GM19351 (cell line): Measurements from ENCODE around the gene MRPL17.
"Not testable (repeated sequence)": the region's sequence is repeated elsewhere in the genome, so short reads cannot be mapped to it uniquely, and the experiment has no call there.

Source experiments
- ATAC-seq: cut with Tn5 transposase; IDR thresholded peaks from one replicate; pipeline ENCODE4 v1.9.1; 2021; ENCODE audit warnings: mild to moderate bottlenecking, moderate library complexity; ENCODE audit not compliant: unreplicated experiment

Gene MRPL17

DNA sequence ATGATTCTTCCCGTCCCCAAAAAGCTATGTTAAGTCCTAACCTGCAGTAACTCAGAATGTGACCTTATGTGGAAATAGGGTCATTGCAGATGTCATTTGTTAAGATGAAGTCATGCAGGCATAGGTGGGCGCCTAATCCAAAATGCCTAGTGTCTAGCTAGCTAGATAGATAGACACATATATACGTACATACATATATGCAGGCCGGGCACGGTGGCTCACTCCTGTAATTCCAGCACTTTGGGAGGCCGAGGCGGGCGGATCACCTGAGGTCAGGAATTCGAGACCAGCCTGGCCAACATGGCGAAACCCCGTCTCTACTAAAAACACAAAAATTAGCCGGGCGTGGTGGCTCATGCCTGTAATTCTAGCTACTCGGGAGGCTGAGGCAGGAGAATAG lies 928 bp upstream of the MRPL17 start:
- ATAC-seq: not testable (repeated sequence)

DNA sequence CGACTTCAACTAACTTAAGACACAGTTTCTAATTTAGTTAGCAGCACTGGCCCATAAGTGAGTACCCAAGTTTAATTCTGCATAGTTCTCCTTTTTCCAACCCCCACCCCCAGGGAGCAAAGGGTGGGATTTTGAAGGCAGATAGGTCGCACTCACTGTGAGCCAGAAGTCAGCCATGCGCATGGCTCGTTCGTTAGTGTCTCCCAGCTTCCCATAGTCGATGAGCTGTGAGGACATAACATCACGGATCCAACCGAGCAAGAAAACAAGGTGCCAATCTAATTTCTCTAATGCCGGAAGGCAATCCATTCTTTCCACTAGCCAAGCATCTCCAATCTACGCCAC lies 577 bp downstream of the MRPL17 start:
- ATAC-seq: peak; percentile 3

DNA sequence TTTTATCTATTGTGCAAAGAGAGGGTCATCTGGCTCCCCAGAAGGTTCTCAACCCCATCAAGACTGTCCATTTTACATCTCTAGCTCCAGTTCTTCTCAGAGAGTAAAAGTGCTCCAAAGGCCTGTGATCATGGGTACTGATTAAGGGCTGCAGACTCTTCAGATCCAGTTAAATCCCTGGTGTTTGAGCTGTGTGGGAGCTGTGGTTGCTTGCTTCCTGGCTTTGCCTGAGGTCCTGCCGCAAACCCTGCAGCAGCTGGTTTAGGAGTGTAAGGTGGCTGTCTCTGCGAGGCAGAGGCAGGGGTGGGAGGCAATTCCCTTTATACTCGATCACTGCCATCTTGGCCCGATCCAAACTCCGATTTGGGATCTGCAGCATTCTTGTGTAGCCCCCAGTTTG lies 1.2 kb downstream of the MRPL17 start:
- ATAC-seq: no peak

DNA sequence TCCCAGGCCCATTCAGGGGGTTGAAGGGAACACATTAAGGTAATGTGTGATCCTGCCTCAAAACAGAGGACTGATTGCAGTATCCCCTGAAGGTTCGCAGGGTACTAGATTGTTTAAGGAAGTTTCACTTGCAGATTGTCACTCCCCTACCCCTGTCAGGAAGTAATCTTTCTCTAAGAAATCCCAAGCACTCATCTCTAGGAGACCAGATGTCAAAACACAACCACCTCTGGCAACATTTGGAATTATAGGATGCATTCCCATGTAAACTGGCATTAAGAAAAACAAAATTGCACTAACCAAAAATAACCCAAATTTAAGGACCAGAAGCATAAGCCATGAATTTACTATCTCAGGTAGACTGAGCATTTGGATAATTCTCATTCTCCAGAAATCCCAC lies 1.6 kb downstream of the MRPL17 start:
- ATAC-seq: no peak

DNA sequence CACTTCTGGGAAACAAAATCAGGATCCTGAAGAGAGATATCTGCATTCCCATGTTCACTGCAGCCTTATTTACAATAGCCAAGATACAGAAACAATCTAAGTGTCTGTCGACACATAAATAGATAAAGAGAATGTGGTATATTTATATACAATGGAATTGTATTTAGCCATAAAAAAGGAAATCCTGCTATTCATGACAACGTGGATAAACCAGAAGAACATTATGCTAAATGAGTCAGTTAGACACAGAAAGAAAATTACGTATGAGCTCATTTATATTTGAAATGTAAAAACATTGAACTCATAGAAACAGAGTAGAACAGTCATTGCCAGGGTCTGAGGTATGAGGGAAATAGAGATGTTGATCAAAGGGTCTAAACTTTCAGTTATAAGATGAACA lies 6.1 kb downstream of the MRPL17 start:
- ATAC-seq: no peak

DNA sequence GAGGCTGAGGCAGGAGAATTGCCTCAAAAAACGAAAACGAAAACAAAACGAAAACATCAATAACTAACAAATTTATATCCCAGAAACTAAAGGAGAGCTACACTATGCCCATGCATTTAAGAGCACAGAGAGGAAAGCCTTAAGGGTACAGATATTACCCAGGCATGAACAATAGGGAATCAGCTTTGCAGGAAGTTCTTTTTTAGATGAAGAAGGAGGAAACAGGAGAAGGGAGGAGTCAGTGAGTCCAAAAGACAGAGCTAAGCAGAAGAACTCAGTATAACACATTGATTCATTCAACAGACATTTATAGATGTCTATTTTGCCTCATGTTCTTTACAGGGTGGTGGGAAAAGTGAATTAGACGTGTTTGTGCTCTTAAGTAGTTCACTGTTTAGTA lies 8.3 kb downstream of the MRPL17 start:
- no peak for ATAC-seq

DNA sequence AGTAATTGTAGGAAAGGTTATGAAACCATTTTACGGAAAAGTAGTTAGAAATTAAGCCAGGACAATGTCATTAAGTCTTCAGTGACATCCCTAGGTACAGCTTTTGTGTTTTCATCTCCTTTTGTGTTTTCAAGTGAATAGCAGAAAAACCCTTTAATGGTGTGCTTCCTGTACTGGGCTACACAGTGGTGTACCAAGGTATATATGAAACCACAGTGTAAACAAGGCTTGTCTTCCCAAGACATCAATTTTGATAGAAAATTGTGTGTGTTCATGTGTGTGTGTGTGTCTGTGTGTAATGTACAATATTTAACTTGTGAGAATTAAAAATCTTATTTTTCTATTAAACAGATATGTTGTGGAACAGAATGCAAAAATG lies 8.9 kb downstream of the MRPL17 start:
- ATAC-seq: no peak

DNA sequence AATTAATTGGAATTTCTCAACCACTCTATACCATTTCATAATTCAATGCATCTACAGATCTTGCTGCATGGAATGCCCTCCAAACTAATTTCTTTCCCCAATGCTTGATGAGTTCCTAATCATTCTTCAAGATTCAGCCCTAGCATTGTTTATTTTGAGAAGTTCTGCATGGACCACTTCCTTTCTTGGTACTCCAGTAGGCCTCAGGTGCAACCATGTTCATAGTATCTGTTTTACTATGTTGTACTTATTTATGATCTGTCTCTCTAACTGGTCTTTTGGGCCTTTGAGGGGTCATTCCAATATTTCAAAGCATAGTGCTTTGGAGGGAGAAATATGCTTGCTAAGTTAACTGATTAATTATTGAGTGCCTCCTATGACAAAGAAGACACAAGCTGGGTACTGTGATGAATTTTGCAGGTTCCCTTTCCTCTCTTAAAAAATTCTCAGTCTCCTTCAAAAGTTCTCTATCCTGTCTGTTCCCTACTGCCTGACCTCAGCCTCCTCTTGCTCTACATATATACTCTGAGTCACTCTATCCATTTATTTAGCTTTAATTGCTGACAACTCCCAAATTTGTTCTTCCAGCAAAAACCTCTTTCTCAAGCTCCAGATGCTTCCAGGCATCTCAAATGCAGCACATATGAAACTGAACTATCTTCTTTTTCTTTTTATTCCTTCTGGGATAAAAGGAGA lies 9.5 kb downstream of the MRPL17 start:
- no peak for ATAC-seq

DNA sequence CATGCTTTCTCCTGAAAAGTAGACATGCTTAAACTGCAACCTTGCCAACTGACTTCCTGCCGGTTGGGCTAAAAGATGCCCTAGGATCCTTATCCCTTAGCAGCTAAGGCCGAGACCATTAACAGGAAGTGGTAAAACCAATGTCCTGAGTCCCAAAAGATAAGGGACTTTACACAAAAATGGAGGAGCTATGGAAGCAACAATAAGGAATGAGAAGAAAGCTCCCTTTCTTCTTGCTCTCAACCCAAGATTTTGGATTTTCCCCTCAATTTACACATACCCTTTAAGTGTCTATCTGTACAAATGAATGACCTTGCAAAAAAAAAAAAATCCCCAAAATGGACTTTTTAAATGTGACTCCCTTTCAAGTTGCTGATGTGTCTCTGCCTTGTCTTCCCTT lies 11.1 kb downstream of the MRPL17 start:
- no peak for ATAC-seq

DNA sequence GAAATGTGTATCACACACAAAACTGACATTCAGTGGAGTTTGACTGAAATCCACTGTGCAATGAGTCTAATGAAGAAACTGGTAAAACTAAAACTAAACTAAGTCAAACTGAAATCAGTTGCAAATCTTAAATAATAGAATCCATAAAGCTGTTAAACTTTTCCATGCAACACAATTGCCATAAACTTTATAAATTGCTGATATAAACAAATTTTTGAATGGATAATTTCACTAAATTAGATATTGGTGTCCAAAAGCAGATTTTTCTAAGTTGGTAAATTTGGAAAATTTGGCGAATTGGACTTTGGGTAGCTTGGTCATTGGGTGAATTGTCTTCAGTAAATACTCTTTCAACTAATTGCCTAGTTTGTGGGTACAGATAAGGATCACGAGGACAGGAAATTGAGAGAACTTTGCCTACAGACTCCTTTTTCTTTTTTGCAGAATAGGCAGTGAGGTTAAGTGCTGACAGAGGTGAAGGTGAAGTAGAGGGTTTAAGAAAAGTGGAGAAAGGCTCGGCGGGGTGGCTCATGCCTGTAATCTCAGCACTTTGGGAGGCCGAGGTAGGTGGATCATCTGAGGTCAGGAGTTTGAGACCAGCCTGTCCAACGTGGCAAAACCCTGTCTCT lies 12.8 kb downstream of the MRPL17 start:
- ATAC-seq: no peak

DNA sequence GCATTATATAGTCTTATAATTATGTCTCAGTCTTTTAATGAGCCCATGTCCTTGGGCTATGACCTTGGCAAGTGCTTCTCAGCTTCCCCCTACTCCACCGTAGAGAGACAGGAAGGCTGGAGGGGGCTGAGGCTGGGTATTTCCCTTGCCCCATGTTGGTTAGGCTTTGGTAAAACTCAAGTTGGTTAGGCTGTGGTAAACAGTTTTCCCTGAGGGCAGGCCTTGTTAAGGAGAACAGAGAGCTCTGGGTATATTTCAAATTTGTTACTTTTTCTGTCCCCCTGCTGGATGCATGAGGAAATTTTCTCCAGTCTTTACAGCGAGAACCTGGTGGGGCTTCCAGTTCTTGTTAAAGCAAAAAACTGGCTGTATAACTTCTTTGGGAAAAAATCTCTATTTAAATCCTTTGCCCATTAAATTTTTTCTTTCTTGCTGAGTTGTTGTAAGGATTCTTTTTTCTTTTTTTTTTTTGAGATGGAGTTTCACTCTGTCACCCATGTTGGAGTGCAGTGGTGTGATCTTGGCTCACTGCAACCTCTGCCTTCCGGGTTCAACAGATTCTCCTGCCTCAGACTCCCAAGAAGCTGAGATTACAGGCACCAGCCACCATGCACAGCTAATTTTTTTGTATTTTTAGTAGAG lies 15.3 kb downstream of the MRPL17 start:
- ATAC-seq: peak; percentile 80

DNA sequence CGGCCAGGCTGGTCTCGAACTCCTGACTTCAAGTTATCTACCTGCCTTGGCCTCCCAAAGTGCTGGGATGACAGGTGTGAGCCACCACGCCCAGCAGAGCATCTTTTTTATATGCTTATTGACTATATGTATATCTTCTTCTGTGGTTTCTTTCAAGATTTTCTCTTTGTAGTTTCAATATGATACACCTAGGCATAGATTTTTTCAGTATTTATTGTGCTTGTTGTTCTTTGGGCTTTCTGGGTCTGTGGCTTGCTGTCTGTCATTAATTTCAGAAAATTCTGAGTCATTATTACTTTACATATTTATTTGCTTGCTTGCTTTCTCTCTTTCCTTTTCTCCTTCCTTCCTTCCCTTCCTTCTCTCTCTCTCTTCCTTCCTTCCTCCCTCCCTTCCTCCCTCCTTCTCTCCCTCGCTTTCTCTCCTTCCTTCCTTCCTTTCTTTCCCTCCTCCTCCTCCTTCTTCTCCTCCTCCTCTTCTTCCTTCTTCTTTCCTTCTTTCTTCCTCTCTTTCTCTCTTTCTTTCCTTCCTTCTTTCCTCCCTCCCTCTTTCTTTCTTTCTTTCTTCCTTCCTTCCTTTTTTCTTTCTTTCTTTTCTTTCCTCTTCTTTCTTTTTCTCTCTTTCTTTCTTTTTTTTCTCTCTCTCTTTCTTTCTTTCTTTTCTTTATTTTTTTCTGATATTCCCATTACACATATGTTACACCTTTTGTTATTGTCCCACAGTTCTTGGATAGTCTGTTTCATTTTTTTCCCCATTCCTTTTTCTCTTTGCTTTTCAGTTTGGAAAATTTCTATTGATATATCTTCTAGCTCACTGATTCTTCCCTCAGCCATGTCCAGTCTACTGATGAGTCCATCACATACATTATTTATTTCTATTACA lies 16.6 kb downstream of the MRPL17 start:
- ATAC-seq: no peak

DNA sequence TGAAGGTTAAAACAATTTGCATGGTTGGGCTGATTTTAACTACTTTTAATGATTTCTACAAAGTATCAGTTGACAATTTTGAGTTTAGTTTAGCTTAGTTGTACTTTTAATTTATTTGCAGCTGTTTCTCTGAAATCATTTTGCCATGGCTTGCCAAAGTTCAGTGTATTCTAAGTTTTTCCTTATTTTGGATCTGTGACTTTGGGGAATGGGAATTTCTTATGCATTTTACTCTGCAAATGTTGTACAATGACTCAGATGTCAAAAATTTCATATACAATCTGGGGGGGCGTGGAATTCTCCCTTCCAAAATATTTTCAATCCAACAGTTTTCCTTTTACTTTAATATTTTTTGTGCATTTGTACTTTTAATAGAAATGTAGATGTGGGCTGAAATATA lies 18.6 kb downstream of the MRPL17 start:
- ATAC-seq: no peak

DNA sequence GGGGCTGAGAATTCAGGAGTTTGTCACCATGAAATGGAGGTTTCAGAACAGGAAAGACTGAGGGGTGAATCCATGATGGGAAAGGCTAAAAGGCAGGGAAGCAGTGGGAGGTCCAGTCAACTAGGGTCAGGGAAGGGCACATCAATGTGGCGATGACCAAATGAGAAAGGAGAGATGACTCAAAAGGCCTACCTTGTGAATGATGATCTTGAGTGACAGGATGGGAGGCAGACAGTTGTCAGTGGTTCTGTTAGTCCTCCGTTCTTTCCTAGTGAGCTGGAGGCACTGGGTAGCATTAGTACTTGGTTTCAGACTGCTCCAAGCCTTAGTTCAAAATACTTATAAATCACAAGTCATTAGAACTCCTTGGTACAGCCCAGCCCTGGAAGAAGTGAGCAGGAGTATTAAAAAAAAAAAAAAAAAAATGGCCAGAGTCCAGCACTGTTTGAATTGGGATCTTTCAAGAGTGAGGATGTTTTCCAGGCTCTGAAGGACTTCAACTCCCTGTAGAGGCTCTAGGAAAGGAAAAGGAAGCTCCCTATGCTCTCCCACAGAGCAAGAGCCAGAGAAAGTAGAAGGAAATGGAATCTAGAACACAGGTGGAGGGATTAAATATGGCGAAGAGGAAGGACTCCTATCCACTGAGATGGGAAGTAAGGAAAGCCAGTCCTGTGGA lies 19.2 kb downstream of the MRPL17 start:
- ATAC-seq: no peak

DNA sequence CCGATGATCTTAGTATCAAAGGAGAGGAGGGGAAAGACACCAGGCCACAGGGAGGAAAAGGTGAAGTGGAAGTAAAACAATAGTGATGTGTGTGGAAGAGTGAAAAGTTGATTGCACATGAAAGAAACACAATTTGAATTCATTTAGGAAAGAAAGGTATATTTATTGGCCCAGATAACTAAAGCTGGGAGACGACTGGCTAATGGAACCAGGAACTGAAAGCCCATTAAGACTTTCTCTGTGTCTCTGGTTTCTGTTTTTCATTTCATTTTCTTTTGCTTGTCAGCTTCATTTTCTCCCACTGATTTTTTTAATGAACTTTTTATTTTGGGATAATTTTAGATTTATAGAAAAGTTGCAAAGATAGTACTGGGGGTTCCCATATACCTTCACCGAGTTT lies 22.4 kb downstream of the MRPL17 start:
- ATAC-seq: no peak

DNA sequence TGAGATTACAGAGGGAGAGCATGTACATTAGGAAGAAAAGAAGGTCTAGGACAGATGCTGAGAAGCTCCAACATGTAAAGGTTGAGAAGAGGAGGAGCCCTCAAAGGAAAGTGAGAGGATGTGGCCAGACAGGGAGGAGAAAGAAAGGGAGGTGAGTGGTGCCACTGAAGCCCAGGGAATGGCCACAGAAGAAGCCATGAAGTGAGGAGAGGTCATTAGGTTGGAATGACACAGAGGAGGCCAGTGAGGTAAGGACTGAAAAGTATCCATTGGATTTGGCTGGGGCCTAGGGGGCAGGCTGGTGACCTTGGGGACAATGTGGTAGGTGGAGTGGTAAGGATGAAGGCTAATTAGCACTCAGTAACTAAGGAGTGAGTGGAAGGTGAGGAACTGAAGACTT lies 24.5 kb downstream of the MRPL17 start:
- ATAC-seq: no peak

DNA sequence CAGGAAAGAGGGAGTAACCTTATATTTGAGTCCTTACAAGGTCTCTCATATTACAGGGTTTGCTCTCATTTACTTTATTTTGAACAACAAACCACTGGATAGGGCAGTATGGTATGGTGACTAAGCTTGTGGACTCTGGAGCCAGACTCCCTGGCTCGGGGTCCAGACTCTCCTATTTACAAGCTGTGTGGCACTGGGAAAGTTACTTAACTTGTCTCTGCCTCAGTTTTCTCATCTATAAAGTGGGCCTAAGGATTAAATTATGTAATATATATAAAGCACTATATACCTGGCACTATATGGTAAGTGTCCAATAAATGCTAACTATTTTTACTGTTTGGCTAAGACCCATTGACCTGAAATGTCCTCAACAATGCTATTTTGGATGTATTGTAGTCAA lies 25.8 kb downstream of the MRPL17 start:
- no peak for ATAC-seq

DNA sequence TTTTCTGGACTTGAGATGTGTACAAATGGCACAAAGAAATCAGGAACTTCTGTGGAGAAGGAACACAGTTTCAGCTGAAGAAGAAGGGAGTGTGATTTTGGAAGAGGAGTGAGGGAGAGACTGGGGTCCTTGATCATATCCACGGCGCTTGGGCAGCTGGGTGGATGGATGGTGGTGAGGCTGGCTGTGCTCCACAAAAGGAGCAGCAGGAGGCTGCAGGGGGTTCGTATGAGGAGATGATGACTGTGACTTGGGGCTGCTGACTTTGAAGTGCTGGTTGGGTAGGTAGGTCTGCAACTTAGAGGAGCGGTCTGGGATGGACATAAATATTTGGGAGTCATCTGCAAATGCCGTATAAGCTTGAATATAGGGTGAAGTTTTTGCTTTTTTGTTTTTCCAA lies 26.2 kb downstream of the MRPL17 start:
- ATAC-seq: no peak

DNA sequence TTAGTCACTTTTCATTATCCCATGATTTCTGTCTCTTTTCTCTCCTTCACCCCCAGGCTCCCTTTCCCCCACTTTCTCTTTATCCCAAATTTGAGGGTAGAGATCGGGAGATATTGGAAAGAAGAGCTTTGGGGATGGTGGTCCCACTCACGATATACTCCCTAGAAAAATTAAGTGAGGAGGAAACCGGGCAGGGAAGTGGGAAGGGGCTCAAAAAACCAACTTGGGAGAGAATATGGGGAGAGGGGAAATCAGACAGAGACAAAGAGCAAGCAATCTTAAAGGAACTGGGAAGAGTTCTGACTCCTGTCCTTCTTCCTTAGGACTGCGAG lies 26.6 kb downstream of the MRPL17 start:
- no peak for ATAC-seq

DNA sequence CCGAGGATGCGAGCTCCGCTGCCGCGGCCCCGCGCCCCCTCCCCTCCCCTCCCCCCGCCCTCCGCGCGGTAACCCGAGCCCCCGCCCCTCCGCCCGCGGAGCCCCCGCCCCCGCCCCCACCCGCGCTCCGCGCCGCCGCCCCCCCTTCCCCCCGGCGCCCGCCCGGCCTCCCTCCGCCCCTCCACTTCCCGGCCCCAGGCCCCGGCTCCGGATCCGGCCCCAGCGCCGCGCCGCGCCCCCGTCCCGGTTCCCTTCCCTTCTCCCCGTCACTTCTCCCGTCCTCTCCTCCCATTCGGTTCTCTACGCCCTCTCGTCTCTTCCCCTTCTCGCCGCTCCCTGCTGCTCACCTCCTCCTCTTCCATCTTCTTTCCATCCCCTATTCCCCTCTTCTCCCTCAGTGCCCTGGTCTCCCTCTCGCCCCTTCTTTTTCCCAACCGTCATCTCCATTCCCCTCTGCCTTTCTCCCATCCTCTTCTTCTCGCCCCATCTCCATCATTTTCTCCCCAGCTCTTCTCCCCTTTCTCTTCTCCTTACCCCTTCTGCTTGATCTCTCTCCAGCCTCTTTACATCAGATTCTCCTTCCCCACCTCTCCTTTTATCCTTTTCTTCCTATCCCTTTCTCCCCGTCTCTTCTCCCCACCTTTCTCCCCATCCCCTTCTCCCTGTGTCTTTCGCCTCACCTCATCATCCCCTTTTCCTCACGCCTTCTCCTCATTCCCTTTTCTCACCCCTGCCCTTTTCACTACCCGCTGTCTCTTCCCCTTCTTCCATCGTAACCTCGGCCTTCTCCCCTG lies 27.2 kb downstream of the MRPL17 start, which contains the start of gene DCHS1:
Gene DCHS1 (minus strand): TSS at position 20 of the 794 bp plus-strand sequence. CDS start 14,196 bp downstream, outside the sequence.
- ATAC-seq: no peak
